ENCODE measurements around the gene MAFG. TPM values are rescaled to one million over a fixed set of nuclear protein-coding genes. Genes with fewer than 3 reads are reported as not detected.

Gene MAFG
- total RNA-seq, 1 experiment from 2014 or later, result 49.7 TPM

GRCh38 chr17:81891303-81891552 is 36.3 kb downstream of the MAFG start:
- DNase-seq (ENCODE audit: low spot score), result no peak
- Histone ChIP-seq H3K9me3 (ENCODE audit: low read depth, low read length, poor library complexity, severe bottlenecking) (no peaks in the 10 kb centered on the region), H3K4me3 (ENCODE audit: low read depth, low read length, poor library complexity, severe bottlenecking) (peak overlapping the region; percentile 80), H3K4me1 (ENCODE audit: insufficient read depth, low read length, poor library complexity, severe bottlenecking) (peaks cover 11% of the 10 kb centered on the region), H3K36me3 (ENCODE audit: insufficient read depth, low read length, poor library complexity, severe bottlenecking) (peaks cover 57% of the 10 kb centered on the region), H3K27ac (ENCODE audit: low read depth, low read length, poor library complexity, severe bottlenecking) (peak overlapping the region; percentile 98), H3K27me3 (replicated peaks; ENCODE audit: insufficient read depth, low read depth, low read length, poor library complexity) (no peaks in the 10 kb centered on the region)
- CTCF ChIA-PET, result no interaction called here
- TF ChIP-seq CTCF (conservative IDR thresholded peaks at IDR 0.05; ENCODE audit: low read depth, low read length), result no peak
- TF ChIP-seq EZH2 (IDR thresholded peaks at IDR 0.05; ENCODE audit: borderline replicate concordance, low read depth, low read length, poor library complexity, severe bottlenecking), result no peak
- intact Hi-C loops (cut with micrococcal nuclease; ENCODE audit: unreplicated experiment), result no loop called here
- BruUV-seq (replicated peaks), result no TSS peak
- POLR2A ChIA-PET (ENCODE audit: low non-redundant PET), result no interaction called here

GRCh38 chr17:81890447-81891302 is 36.9 kb downstream of the MAFG start:
- DNase-seq (ENCODE audit: low spot score), result no peak
- intact Hi-C loops (cut with micrococcal nuclease; ENCODE audit: unreplicated experiment), result no loop called here
- no peak for TF ChIP-seq EZH2 (IDR thresholded peaks at IDR 0.05; ENCODE audit: borderline replicate concordance, low read depth, low read length, poor library complexity, severe bottlenecking)
- TF ChIP-seq CTCF (conservative IDR thresholded peaks at IDR 0.05; ENCODE audit: low read depth, low read length), result no peak
- POLR2A ChIA-PET (ENCODE audit: low non-redundant PET), result no interaction called here
- Histone ChIP-seq H3K36me3 (ENCODE audit: insufficient read depth, low read length, poor library complexity, severe bottlenecking) (peaks cover 57% of the 10 kb centered on the region), H3K9me3 (ENCODE audit: low read depth, low read length, poor library complexity, severe bottlenecking) (no peaks in the 10 kb centered on the region), H3K4me1 (ENCODE audit: insufficient read depth, low read length, poor library complexity, severe bottlenecking) (peaks cover 11% of the 10 kb centered on the region), H3K27ac (ENCODE audit: low read depth, low read length, poor library complexity, severe bottlenecking) (peak overlapping the region; percentile 98), H3K27me3 (replicated peaks; ENCODE audit: insufficient read depth, low read depth, low read length, poor library complexity) (no peaks in the 10 kb centered on the region), H3K4me3 (ENCODE audit: low read depth, low read length, poor library complexity, severe bottlenecking) (peak overlapping the region; percentile 80)
- CTCF ChIA-PET, result no interaction called here
- BruUV-seq (replicated peaks), result no TSS peak

GRCh38 chr17:81889602-81890001 is 37.9 kb downstream of the MAFG start:
- Histone ChIP-seq H3K4me1 (ENCODE audit: insufficient read depth, low read length, poor library complexity, severe bottlenecking) (peaks cover 11% of the 10 kb centered on the region), H3K4me3 (ENCODE audit: low read depth, low read length, poor library complexity, severe bottlenecking) (peak overlapping the region; percentile 80), H3K9me3 (ENCODE audit: low read depth, low read length, poor library complexity, severe bottlenecking) (no peaks in the 10 kb centered on the region), H3K36me3 (ENCODE audit: insufficient read depth, low read length, poor library complexity, severe bottlenecking) (peaks cover 54% of the 10 kb centered on the region), H3K27me3 (replicated peaks; ENCODE audit: insufficient read depth, low read depth, low read length, poor library complexity) (no peaks in the 10 kb centered on the region), H3K27ac (ENCODE audit: low read depth, low read length, poor library complexity, severe bottlenecking) (peak overlapping the region; percentile 98)
- no TSS peak for BruUV-seq (replicated peaks)
- no peak for DNase-seq (ENCODE audit: low spot score)
- TF ChIP-seq CTCF (conservative IDR thresholded peaks at IDR 0.05; ENCODE audit: low read depth, low read length) (no peak), EZH2 (IDR thresholded peaks at IDR 0.05; ENCODE audit: borderline replicate concordance, low read depth, low read length, poor library complexity, severe bottlenecking) (no peak)
- POLR2A ChIA-PET (ENCODE audit: low non-redundant PET), result no interaction called here
- intact Hi-C loops (cut with micrococcal nuclease; ENCODE audit: unreplicated experiment), result no loop called here
- CTCF ChIA-PET, result no interaction called here
